ENCODE data around the gene CDKN1C. TPM values are rescaled to one million over a fixed set of nuclear protein-coding genes. Genes with fewer than 3 reads are reported as not detected.

CDKN1C gene
- total RNA-seq, 2 donors from 2014 or later: 10.9 to 18.2 TPM

DNA sequence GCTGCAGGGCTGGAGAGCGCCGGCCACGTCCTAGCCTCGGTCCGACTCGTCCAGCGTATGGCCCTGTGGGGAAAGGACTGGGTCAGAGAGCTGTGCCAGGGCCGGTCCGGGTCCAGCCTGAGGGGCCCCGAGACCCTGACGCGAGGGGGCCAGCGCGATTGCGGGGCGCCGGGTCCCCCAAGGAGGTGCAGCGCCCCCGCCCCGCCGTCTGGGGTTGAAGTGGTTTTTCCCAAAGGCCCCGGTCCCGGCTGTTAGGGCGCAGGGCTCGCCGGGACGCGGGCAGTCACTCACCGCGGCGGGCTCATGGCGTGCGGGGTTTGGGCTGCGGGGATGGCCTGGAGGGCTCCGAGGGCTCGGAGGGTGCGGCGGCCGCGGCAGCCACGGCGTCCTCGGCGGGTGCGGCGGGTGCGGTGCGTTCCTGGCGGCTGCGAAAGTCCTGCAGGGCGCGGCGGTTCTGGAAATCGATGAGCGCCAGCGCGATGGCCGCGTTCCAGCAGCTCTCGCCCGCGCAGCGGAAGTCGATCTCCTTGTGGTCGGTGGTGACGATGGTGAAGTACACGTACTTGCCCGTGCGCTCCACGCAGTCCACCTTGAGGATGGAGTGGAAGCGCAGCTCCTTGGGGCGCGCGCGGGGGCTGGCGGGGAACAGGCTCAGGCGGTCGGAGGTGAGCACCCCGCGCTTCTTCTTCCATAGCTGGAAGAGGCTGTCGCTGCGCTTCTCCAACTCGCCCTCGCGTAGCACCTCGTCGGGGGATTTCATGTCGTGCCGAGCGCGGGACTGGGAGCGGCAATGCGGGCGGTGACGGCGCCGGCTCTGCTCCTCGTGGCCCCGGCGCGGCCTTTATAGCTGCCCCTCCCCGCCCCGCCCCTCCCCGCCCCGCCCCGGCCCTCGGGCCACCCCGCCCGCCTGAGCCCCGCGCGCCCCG, 43.3 kb upstream of the CDKN1C start, which contains the start of gene PHLDA2:
TSS of gene PHLDA2 (minus strand) at position 816 of the 926 bp plus-strand sequence. CDS start at position 760, 56 bp downstream.
- TF ChIP-seq, protein P1, sequence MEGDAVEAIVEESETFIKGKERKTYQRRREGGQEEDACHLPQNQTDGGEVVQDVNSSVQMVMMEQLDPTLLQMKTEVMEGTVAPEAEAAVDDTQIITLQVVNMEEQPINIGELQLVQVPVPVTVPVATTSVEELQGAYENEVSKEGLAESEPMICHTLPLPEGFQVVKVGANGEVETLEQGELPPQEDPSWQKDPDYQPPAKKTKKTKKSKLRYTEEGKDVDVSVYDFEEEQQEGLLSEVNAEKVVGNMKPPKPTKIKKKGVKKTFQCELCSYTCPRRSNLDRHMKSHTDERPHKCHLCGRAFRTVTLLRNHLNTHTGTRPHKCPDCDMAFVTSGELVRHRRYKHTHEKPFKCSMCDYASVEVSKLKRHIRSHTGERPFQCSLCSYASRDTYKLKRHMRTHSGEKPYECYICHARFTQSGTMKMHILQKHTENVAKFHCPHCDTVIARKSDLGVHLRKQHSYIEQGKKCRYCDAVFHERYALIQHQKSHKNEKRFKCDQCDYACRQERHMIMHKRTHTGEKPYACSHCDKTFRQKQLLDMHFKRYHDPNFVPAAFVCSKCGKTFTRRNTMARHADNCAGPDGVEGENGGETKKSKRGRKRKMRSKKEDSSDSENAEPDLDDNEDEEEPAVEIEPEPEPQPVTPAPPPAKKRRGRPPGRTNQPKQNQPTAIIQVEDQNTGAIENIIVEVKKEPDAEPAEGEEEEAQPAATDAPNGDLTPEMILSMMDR (IDR thresholded peaks at IDR 0.05): no peak
- Histone ChIP-seq H3K4me3 (peak within 1 kb of the TSS; percentile 81), H3K27me3 (no peaks in the 10 kb centered on the region), H3K4me1 (peaks cover 16% of the 10 kb centered on the region), H3K36me3 (no peaks in the 10 kb centered on the region), H3K27ac (peak within 1 kb of the TSS; percentile 88), H3K9me3 (no peaks in the 10 kb centered on the region), H3K9ac (ENCODE audit: low read depth in 2 of 2, low read length in 2 of 2) (peak within 1 kb of the TSS; percentile 89 to 90)
- DNase-seq: peak; percentile 73
- intact Hi-C loops (cut with DNase I): no loop called here

DNA sequence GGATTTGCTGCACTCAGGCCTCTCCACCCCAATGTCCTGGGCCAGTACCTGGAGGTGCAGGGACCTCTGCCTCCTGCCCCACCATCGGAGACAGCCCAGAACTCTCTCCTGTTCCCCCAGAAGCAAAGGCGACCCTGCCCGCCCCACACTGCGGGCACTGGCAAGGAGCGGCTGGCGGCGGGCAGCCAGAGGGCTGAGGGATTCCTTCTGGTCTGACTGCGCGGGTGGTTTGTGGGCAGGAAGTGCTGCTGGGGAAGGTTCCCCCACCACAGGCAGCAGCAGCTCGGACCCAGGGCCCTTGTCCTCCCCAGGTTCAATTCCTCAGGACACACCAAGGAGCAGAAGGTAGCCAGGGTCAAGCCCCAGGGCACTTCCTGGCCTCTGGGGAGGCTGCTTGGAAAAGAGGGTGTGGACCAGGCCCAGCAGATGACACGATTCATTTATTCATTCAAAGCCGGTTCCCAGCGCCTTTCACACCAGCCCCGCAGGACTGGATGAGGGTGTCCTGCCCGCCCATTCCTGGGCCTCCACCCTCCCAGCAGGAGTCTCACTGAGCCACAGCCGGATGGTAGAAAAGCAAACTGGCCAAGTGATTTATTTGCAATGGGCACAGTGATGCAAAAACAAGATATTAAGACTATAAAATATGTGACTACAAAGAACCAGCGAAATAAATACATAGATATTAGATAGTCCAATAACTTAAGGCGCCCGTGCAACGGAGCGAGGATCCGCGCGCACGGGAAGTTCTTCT, 42.5 kb upstream of the CDKN1C start:
- H3K27me3 ChIP-seq: no peaks in the 10 kb centered on the region
- peak overlapping the region; percentile 88 for H3K27ac ChIP-seq
- DNase-seq: peak; percentile 70
- H3K9me3 ChIP-seq: no peaks in the 10 kb centered on the region
- peaks cover 16% of the 10 kb centered on the region for H3K4me1 ChIP-seq
- H3K36me3 ChIP-seq: no peaks in the 10 kb centered on the region
- TF ChIP-seq, protein P1 (IDR thresholded peaks at IDR 0.05): no peak
- peak overlapping the region; percentile 73 to 90 for H3K9ac ChIP-seq (ENCODE audit: low read depth in 2 of 2, low read length in 2 of 2)
- intact Hi-C loops (cut with DNase I): no loop called here
- peak overlapping the region; percentile 81 for H3K4me3 ChIP-seq

DNA sequence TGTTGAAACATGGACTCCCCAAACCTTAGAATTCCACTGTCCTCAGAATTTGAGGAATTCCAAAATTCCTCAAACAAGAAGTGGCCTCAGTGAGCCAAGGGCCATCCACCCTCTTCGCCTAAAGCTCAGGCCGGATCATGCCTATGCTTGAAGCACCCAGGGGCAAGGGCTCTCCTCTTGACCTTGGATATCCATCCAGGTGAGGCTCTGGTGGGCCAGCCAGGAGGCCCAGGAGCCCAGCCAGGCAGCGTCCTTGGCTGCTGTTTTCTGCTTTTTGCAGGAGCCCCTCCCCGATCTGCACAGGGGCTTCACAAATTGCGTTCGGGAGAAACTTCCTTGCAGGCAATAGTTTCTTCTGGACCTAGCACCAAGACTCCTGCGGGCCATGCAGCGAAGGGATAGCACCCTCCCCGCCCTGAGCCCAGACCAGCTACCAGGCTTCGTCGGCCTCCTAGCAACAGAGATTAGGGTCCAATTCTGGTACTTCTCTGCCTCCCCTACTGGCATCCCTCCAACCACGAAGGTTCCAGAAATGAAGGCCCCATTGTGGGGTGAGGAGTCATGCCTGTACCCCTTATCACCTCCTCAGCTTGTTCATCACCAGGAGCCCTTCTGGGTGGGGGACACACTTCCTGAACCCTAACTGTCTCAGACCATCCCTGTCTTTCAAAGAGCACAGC, 41.7 kb upstream of the CDKN1C start:
- no peak for DNase-seq
- Histone ChIP-seq H3K27me3 (no peaks in the 10 kb centered on the region), H3K9me3 (no peaks in the 10 kb centered on the region), H3K4me1 (peaks cover 16% of the 10 kb centered on the region), H3K4me3 (peak overlapping the region; percentile 81), H3K36me3 (no peaks in the 10 kb centered on the region), H3K27ac (peak overlapping the region; percentile 88), H3K9ac (ENCODE audit: low read depth in 2 of 2, low read length in 2 of 2) (no peak overlapping the region)
- TF ChIP-seq, protein P1 (IDR thresholded peaks at IDR 0.05): no peak
- intact Hi-C loops (cut with DNase I): no loop called here

DNA sequence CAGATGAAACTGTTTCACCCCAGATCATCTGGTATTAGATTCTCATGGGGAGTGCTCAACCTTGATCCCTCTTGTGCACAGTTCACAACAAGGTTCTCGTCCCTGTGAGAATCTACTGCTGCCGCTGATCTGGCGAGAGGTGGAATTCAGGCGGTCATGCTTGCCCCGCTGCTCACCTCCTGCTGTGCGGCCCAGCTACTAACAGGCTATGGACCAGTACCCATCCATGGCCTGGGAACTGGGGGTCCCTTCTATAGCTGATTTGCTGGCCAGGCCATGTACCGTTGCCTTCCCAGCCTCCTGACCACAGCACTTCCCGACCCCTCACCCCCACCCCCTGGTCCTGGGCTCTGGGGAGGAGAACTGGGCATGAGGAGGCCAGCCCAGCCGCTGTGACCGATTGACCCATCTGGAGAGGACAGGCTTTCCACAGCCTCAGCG, 41.1 kb upstream of the CDKN1C start:
- Histone ChIP-seq H3K9ac (ENCODE audit: low read depth in 2 of 2, low read length in 2 of 2) (no peak overlapping the region), H3K4me1 (peaks cover 16% of the 10 kb centered on the region), H3K27ac (no peak overlapping the region), H3K36me3 (no peaks in the 10 kb centered on the region), H3K4me3 (no peak overlapping the region), H3K9me3 (no peaks in the 10 kb centered on the region), H3K27me3 (no peaks in the 10 kb centered on the region)
- no peak for DNase-seq
- TF ChIP-seq, protein P1 (IDR thresholded peaks at IDR 0.05): no peak
- intact Hi-C loops (cut with DNase I): no loop called here
